ENCODE measurements around the gene NTF4.
"Not testable (repeated sequence)": the region's sequence is repeated elsewhere in the genome, so short reads cannot be mapped to it uniquely, and the experiment has no call there.

The NTF4 gene

GRCh38 chr19:49064029-49064629, 489 bp downstream of the NTF4 start:
- intact Hi-C loops (cut with DNase I): no loop called here
- DNase-seq: no peak

GRCh38 chr19:49061445-49061844, 3.2 kb downstream of the NTF4 start:
- DNase-seq: no peak
- intact Hi-C loops (cut with DNase I): no loop called here

- intact Hi-C loops (cut with DNase I): no loop called here
- no peak for DNase-seq
These were observed 3.6 kb downstream of the NTF4 start for GRCh38 chr19:49061000-49061399.

- intact Hi-C loops (cut with DNase I): no loop called here
- no peak for DNase-seq
These were observed 5.6 kb downstream of the NTF4 start for GRCh38 chr19:49059053-49059452.

GRCh38 chr19:49058562-49058961, 6.1 kb downstream of the NTF4 start:
- peak in 1 of 42 donors; percentile 11 for DNase-seq
- intact Hi-C loops (cut with DNase I): no loop called here

GRCh38 chr19:49057636-49058234, 6.9 kb downstream of the NTF4 start, which contains the start of gene CGB7:
Gene CGB7, minus strand, starts transcription at chr19:49057749. Its CDS starts 2,374 bp downstream, at chr19:49055375.
- DNase-seq: peak in 30 of 42 donors; percentile 8 to 64 (median 26)
- intact Hi-C loops (cut with DNase I): no loop called here

GRCh38 chr19:49056902-49057596, 7.6 kb downstream of the NTF4 start:
- DNase-seq; intact Hi-C loops (cut with DNase I): not testable (repeated sequence)

- intact Hi-C loops (cut with DNase I): no loop called here
- DNase-seq: peak in 25 of 42 donors; percentile 10 to 65 (median 24)
These were observed 8.3 kb downstream of the NTF4 start for GRCh38 chr19:49056101-49056901.

- DNase-seq; intact Hi-C loops (cut with DNase I): not testable (repeated sequence)
These were observed 14.1 kb downstream of the NTF4 start for GRCh38 chr19:49050376-49051033.

- intact Hi-C loops (cut with DNase I); DNase-seq: not testable (repeated sequence)
These were observed 14.8 kb downstream of the NTF4 start for GRCh38 chr19:49049834-49050233.

- DNase-seq; intact Hi-C loops (cut with DNase I): not testable (repeated sequence)
These were observed 15.6 kb downstream of the NTF4 start, which contains the start of gene CGB8 for GRCh38 chr19:49049011-49049410. Gene CGB8, minus strand, starts transcription at chr19:49049111. Its CDS starts 372 bp downstream, at chr19:49048739.

GRCh38 chr19:49043548-49043947, 21.1 kb downstream of the NTF4 start, which contains the start of gene CGB5:
Gene CGB5, plus strand, starts transcription at chr19:49043848. Its CDS starts 362 bp downstream, at chr19:49044210.
- DNase-seq; intact Hi-C loops (cut with DNase I): not testable (repeated sequence)

GRCh38 chr19:49042666-49043065, 22.0 kb downstream of the NTF4 start:
- intact Hi-C loops (cut with DNase I); DNase-seq: not testable (repeated sequence)

GRCh38 chr19:49042177-49042576, 22.4 kb downstream of the NTF4 start:
- intact Hi-C loops (cut with DNase I): no loop called here
- DNase-seq: no peak

GRCh38 chr19:49039736-49040135, 24.9 kb downstream of the NTF4 start:
- intact Hi-C loops (cut with DNase I); DNase-seq: not testable (repeated sequence)

- DNase-seq; intact Hi-C loops (cut with DNase I): not testable (repeated sequence)
These were observed 25.9 kb downstream of the NTF4 start for GRCh38 chr19:49038557-49039276.

GRCh38 chr19:49038111-49038510, 26.5 kb downstream of the NTF4 start:
- DNase-seq; intact Hi-C loops (cut with DNase I): not testable (repeated sequence)

GRCh38 chr19:49036815-49037214, 27.8 kb downstream of the NTF4 start, which contains the start of gene CGB1:
Gene CGB1, minus strand, starts transcription at chr19:49036895. Its CDS starts 184 bp downstream, at chr19:49036711.
- intact Hi-C loops (cut with DNase I); DNase-seq: not testable (repeated sequence)
